Heart left ventricle (tissue), 16 donors: ENCODE measurements around the gene HTT-AS. TPM values are rescaled to one million over a fixed set of nuclear protein-coding genes. Genes with fewer than 3 reads are reported as not detected.

Experiments
- ATAC-seq, 4 donors: fragments of 200-7000 bp; cut with Tn5 transposase; one replicate each; pipeline ENCODE4 v1.9.1; 2020 to 2022; ENCODE audit warnings: moderate library complexity in 4 of 4, mild to moderate bottlenecking in 3 of 4, moderate number of reproducible peaks in 1 of 4
- DNase-seq, 5 donors: peaks; one replicate each; pipeline ENCODE4 v3.0.0-alpha.2; 2020
- H3K27ac ChIP-seq, 12 donors: fragments of 200-600 bp; sonication (generic) in 4 of 12; one replicate each; pipeline versions ENCODE4 v1.5.0 to v1.8.0; 2016 to 2022; ENCODE audit warnings: mild to moderate bottlenecking in 2 of 12
- H3K27me3 ChIP-seq, 9 donors: fragments of 200-600 bp; sonication (generic) in 2 of 9; one replicate each; pipeline versions ENCODE4 v1.5.1 to v1.8.0; 2016 to 2022; ENCODE audit warnings: mild to moderate bottlenecking in 3 of 9
- H3K36me3 ChIP-seq, 9 donors: fragments of 200-600 bp; sonication (generic) in 2 of 9; one replicate each; pipeline versions ENCODE4 v1.5.0 to v1.8.0; 2018 to 2022; ENCODE audit warnings: mild to moderate bottlenecking in 2 of 9
- H3K4me1 ChIP-seq, 12 donors: fragments of 200-600 bp; sonication (generic) in 4 of 12; one replicate each; pipeline versions ENCODE4 v1.5.0 to v1.8.0; 2016 to 2022; ENCODE audit warnings: mild to moderate bottlenecking in 3 of 12
- H3K4me3 ChIP-seq, 12 donors: fragments of 200-600 bp; sonication (generic) in 4 of 12; one replicate each; pipeline versions ENCODE4 v1.5.0 to v1.8.0; 2017 to 2022; ENCODE audit warnings: mild to moderate bottlenecking in 9 of 12, moderate library complexity in 4 of 12
- H3K9me3 ChIP-seq, 12 donors: fragments of 200-600 bp; sonication (generic) in 4 of 12; one replicate each; pipeline versions ENCODE4 v1.5.0 to v1.8.0; 2016 to 2022; ENCODE audit warnings: mild to moderate bottlenecking in 1 of 12
- POLR2A ChIP-seq, 2 donors: fragments of 450-650 bp; IDR thresholded peaks; one replicate each; pipeline ENCODE4 v1.6.1; 2017; ENCODE audit warnings: antibody characterized with exemption in 2 of 2, mild to moderate bottlenecking in 2 of 2, moderate library complexity in 2 of 2
- WGBS, 4 donors: extraction: QIAGEN DNeasy Blood & Tissue Kit in 2 of 4; methylation state at CpG; one replicate each; pipeline versions ENCODE4 v1.1.5 to v1.1.7; 2013 to 2018; 5-methylcytosine and 5-hydroxymethylcytosine counted together
- intact Hi-C, 10 donors: fragments of 100-400 bp; cut with DNase I; formaldehyde crosslinking; loops; one replicate each; pipeline versions ENCODE4 v1.11.1 to v1.14.2; 2022
- polyA plus RNA-seq, 2 donors: library from polyadenylated mRNA; stranded (reverse); fragments of 200-250 nt; gene quantifications; one replicate each; pipeline ENCODE4 v1.2.3, GENCODE V29; 2013
- total RNA-seq, 9 donors: library from RNA; depleted of rRNA in 2 of 9; stranded (reverse); fragments of >200 nt in 2 of 9; fragmentation: NEBNext Ultra II Directional in 3 of 9; extraction: Animal tissue kit (Norgen Biotek cat#: 25700) in 3 of 9; gene quantifications; one replicate each; pipeline versions ENCODE4 v1.1.0 to v1.2.4, GENCODE V29; 2016 to 2023
- TF ChIP-seq, protein P1 (sequence below), 12 donors: fragments of 200-600 bp; sonication (generic) in 4 of 12; IDR thresholded peaks; one replicate each; pipeline versions ENCODE4 v1.5.0 to v1.8.0; 2018 to 2022; ENCODE audit warnings: antibody characterized with exemption in 12 of 12, mild to moderate bottlenecking in 5 of 12
- donor health status: ischemic (EF 13 %, LVEDD 7.1; RV severe dilation, severe dysfunction).
- donor health status: healthy with polysubstance abuse.
- donor health status: DM: no; HTN: yes; CAD: no.
- donor health status: DM: no; HTN: no; CAD: no.
- donor health status: ischemic (EF 25% LVEDD 6.9; RV normal size, moderate dysfunction).
- donor health status: ischemic (EF 25% LVEDD 5.7; RV mildly dilated, moderate dysfunction).
- donor health status: healthy.
- donor health status: DM: yes; HTN: yes; CAD: no.
- donor health status: ischemic (EF 35%, LVEDD 5.7; RV mildly dilated, moderate dysfunction).
- donor health status: nonischemic (EF 11% LVEDD 7.7; RV severe dilation, severe dysfunction).
- donor health status: DM: yes; HTN: yes; CAD: no.
- donor health status: PGD.
- donor health status: ischemic (EF 29% LVEDD 5.4; RV normal size, mild dysfunction).
- donor health status: nonischemic (EF 23%, LVEDD 6.1; RV moderate dilation, normal function).

Gene HTT-AS
- total and polyA plus RNA-seq, 11 donors: not detected

DNA sequence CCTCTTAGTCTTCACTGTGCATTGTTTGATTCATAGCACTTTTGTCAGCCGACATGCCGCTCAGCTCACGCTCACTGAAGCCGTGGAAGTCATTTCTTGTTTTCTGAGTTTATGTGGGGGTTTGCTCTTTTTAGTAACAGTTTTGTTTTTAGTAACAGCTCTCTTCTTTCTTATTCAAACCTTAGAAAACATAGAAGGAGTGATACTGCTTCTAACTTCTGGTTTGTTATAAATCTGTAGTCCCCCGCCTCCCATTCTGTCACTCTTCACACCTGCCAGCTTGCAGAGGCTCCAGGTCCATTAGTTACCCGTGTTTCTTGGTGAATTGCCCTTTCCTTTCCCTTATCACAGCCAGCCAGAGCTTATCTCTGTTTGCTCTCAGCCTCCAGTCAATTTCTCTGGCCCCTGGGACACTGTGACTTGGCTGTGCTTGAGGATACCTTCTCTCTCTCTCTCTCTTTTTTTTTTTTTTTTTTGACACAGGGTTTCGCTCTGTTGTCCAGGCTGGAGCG lies 60.4 kb downstream of the HTT-AS start:
- ATAC-seq: peak in 2 of 4 donors; percentile 46 to 77
- Histone ChIP-seq H3K27me3 (no peaks in the 10 kb centered on the region), H3K4me3 (no peak overlapping the region), H3K9me3 (no peaks in the 10 kb centered on the region), H3K4me1 (peaks cover 0 to 2% (median 0%) of the 10 kb centered on the region in 12 donors), H3K36me3 (peaks cover 0 to 8% (median 0%) of the 10 kb centered on the region in 9 donors), H3K27ac (no peak overlapping the region)
- WGBS, 4 donors: 76 to 79% (median 77%) methylated on average over 8 of the region's 8 CpGs
- intact Hi-C loops: no loop called here
- no peak for DNase-seq
- TF ChIP-seq, protein P1, sequence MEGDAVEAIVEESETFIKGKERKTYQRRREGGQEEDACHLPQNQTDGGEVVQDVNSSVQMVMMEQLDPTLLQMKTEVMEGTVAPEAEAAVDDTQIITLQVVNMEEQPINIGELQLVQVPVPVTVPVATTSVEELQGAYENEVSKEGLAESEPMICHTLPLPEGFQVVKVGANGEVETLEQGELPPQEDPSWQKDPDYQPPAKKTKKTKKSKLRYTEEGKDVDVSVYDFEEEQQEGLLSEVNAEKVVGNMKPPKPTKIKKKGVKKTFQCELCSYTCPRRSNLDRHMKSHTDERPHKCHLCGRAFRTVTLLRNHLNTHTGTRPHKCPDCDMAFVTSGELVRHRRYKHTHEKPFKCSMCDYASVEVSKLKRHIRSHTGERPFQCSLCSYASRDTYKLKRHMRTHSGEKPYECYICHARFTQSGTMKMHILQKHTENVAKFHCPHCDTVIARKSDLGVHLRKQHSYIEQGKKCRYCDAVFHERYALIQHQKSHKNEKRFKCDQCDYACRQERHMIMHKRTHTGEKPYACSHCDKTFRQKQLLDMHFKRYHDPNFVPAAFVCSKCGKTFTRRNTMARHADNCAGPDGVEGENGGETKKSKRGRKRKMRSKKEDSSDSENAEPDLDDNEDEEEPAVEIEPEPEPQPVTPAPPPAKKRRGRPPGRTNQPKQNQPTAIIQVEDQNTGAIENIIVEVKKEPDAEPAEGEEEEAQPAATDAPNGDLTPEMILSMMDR (IDR thresholded peaks at IDR 0.05): no peak
- TF ChIP-seq POLR2A (IDR thresholded peaks at IDR 0.05): no peak

Other genes starting within 250 kb of the HTT-AS start
- gene ADD1, start 230.7 kb downstream of the HTT-AS start, total RNA-seq: 100 to 1,000 TPM; 179 to 275 (median 215) TPM
- gene ADD1, start 230.7 kb downstream of the HTT-AS start, polyA plus RNA-seq: 100 to 1,000 TPM; 193 to 269 TPM
- gene NOP14, start 111.1 kb downstream of the HTT-AS start, total RNA-seq: 10 to 100 TPM; 11.4 to 21.5 (median 15.8) TPM
- gene NOP14, start 111.1 kb downstream of the HTT-AS start, polyA plus RNA-seq: 10 to 100 TPM; 11.7 to 26.0 TPM
- gene GRK4, start 111.0 kb downstream of the HTT-AS start, total RNA-seq: 10 to 100 TPM in 2 of 9 donors, 1 to 10 TPM in 7; 4.9 to 11.8 (median 9.3) TPM
- 10 to 100 TPM in 1 of 2 donors, 1 to 10 TPM in 1; 5.3 to 12.0 TPM for gene GRK4, start 111.0 kb downstream of the HTT-AS start, polyA plus RNA-seq
- 100 to 1,000 TPM in 1 of 9 donors, 10 to 100 TPM in 8; 16.1 to 122 (median 33.9) TPM for gene HTT, start 143 bp upstream of the HTT-AS start, total RNA-seq
- 10 to 100 TPM; 13.9 to 16.5 TPM for gene HTT, start 143 bp upstream of the HTT-AS start, polyA plus RNA-seq
- under 1 TPM in 7 of 9 donors, not detected in 2; 0.30 to 0.93 (median 0.45) TPM for gene MSANTD1, start 174.6 kb upstream of the HTT-AS start, total RNA-seq
- gene MSANTD1, start 174.6 kb upstream of the HTT-AS start, polyA plus RNA-seq: under 1 TPM; 0.33 to 0.34 TPM
- gene RGS12, start 218.5 kb upstream of the HTT-AS start, total RNA-seq: 10 to 100 TPM in 8 of 9 donors, 1 to 10 TPM in 1; 8.4 to 18.4 (median 14.6) TPM
- gene RGS12, start 218.5 kb upstream of the HTT-AS start, polyA plus RNA-seq: 10 to 100 TPM; 11.7 to 12.7 TPM